Activated naive CD8-positive, alpha-beta T cell treated with anti-CD3 and anti-CD28 coated beads, Interleukin-2, amount 50 U/mL, for 24 hours (primary cell): ENCODE results near the gene PLCD3.
A peak's percentile ranks its signal among the peaks of the same experiment; 100 is the strongest.

Experiments
- ATAC-seq: fragments of 150-1000 bp; cut with Tn5 transposase; one replicate; pipeline ENCODE4 v1.10.0; 2021
- DNase-seq: peaks from one replicate; pipeline ENCODE4 v3.0.0; 2021
- H3K27ac Mint-ChIP-seq: one replicate; pipeline ENCODE4 v1.8.0; 2021; ENCODE audit warnings: mild to moderate bottlenecking, mixed read lengths
- H3K27me3 Mint-ChIP-seq: one replicate; pipeline ENCODE4 v1.8.0; 2021; ENCODE audit warnings: mixed read lengths
- H3K36me3 Mint-ChIP-seq: one replicate; pipeline ENCODE4 v1.8.0; 2021; ENCODE audit warnings: low read depth, mixed read lengths
- H3K4me1 Mint-ChIP-seq: one replicate; pipeline ENCODE4 v1.8.0; 2021; ENCODE audit warnings: mixed read lengths
- H3K4me3 Mint-ChIP-seq: one replicate; pipeline ENCODE4 v1.8.0; 2021; ENCODE audit warnings: mild to moderate bottlenecking, moderate library complexity, mixed read lengths
- H3K9me3 Mint-ChIP-seq: one replicate; pipeline ENCODE4 v1.8.0; 2021; ENCODE audit warnings: mixed read lengths

Gene PLCD3

GRCh38 chr17:45160447-45161287 lies 28.4 kb upstream of the PLCD3 start:
- DNase-seq, result peak; percentile 63
- peak; percentile 5 for ATAC-seq

GRCh38 chr17:45156242-45156641 lies 23.9 kb upstream of the PLCD3 start:
- no peaks in the 10 kb centered on the region for H3K9me3 Mint-ChIP-seq
- peaks cover 40% of the 10 kb centered on the region for H3K4me1 Mint-ChIP-seq
- H3K27ac Mint-ChIP-seq, result no peak overlapping the region
- ATAC-seq (no peak), DNase-seq (no peak)
- no peak overlapping the region for H3K4me3 Mint-ChIP-seq
- peaks cover 18% of the 10 kb centered on the region for H3K36me3 Mint-ChIP-seq
- no peaks in the 10 kb centered on the region for H3K27me3 Mint-ChIP-seq

More at GRCh38 chr17:45160447-45161287, 28.4 kb upstream of the PLCD3 start:
- H3K9me3 Mint-ChIP-seq, result no peaks in the 10 kb centered on the region
- H3K36me3 Mint-ChIP-seq, result peaks cover 18% of the 10 kb centered on the region
- H3K27ac Mint-ChIP-seq, result peak overlapping the region; percentile 96
- peaks cover 45% of the 10 kb centered on the region for H3K4me1 Mint-ChIP-seq
- H3K27me3 Mint-ChIP-seq, result no peaks in the 10 kb centered on the region
- H3K4me3 Mint-ChIP-seq, result peak overlapping the region; percentile 96

GRCh38 chr17:45155483-45155882 lies 23.2 kb upstream of the PLCD3 start:
- peaks cover 43% of the 10 kb centered on the region for H3K4me1 Mint-ChIP-seq
- H3K27me3 Mint-ChIP-seq, result no peaks in the 10 kb centered on the region
- DNase-seq, result no peak
- ATAC-seq, result no peak
- peak overlapping the region; percentile 75 for H3K27ac Mint-ChIP-seq
- H3K9me3 Mint-ChIP-seq, result no peaks in the 10 kb centered on the region
- H3K36me3 Mint-ChIP-seq, result peaks cover 22% of the 10 kb centered on the region
- no peak overlapping the region for H3K4me3 Mint-ChIP-seq

DNA sequence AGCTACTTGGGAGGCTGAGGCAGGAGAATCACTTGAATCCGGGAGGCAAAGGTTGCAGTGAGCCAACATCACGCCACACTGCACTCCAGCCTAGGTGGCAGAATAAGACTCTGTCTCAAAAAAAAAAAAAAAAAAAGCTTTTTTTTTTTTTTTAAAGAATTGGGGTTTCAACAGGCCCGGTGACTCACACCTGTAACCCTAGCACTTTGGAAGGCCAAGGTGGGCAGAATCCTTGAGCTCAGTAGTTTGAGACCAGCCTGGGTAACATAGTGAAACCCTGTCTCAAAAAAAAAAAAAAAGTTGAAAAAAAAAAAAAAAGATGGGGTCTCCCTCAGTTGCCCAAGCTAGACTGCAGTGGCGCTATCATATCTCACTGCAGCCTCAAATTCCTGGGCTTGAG lies 22.7 kb upstream of the PLCD3 start:
- Mint-ChIP-seq H3K9me3 (no peaks in the 10 kb centered on the region), H3K27me3 (no peaks in the 10 kb centered on the region), H3K36me3 (peaks cover 22% of the 10 kb centered on the region), H3K4me1 (peaks cover 43% of the 10 kb centered on the region), H3K27ac (no peak overlapping the region), H3K4me3 (no peak overlapping the region)
- ATAC-seq, result peak; percentile 50
- DNase-seq, result no peak

DNA sequence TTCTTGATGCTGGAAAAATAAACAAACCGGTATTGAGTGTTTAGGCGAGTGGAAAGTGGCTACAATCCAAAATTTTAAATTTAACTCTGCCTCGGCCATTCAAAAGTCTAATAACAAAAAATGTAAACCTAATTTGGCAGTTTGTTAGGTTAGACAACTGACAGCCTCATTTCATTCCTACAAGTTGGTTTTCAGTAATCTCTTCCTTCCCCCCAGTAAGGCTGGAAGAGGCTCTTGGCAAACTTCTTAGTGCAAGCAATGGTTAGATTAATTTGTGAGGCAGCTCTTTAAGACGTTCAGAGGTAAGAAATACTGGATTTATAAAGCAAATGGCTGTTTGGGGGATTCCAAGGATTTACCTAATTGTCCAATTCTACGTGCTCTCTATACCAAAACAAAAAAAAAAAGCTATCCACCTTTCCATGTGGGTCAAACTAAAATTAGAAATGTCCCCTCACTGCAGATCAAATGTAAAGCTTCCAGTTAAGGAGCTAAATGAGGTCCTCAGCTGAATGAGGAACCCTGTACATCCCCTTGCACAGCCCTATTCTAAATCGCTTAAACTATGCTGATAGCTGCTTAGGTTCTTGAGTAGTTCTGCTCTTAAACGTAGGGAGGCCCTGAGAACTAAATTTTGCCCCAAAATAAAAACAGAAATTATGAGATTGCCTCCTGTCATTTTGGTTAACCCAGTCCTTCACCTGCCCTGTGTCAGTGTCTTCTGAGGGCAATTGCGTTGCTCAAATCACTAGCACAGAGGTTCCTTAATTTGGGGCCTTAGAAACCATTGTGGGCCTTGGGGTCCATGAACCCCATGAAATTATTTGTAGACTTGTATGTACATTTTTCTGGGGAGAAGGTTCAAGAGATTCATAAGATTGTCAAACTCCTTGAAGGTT lies 18.8 kb upstream of the PLCD3 start:
- peak overlapping the region; percentile 62 for H3K27ac Mint-ChIP-seq
- DNase-seq (no peak), ATAC-seq (no peak)
- H3K9me3 Mint-ChIP-seq, result no peaks in the 10 kb centered on the region
- peaks cover 4% of the 10 kb centered on the region for H3K27me3 Mint-ChIP-seq
- H3K4me3 Mint-ChIP-seq, result peak overlapping the region; percentile 97
- H3K4me1 Mint-ChIP-seq, result peaks cover 43% of the 10 kb centered on the region
- peaks cover 25% of the 10 kb centered on the region for H3K36me3 Mint-ChIP-seq

DNA sequence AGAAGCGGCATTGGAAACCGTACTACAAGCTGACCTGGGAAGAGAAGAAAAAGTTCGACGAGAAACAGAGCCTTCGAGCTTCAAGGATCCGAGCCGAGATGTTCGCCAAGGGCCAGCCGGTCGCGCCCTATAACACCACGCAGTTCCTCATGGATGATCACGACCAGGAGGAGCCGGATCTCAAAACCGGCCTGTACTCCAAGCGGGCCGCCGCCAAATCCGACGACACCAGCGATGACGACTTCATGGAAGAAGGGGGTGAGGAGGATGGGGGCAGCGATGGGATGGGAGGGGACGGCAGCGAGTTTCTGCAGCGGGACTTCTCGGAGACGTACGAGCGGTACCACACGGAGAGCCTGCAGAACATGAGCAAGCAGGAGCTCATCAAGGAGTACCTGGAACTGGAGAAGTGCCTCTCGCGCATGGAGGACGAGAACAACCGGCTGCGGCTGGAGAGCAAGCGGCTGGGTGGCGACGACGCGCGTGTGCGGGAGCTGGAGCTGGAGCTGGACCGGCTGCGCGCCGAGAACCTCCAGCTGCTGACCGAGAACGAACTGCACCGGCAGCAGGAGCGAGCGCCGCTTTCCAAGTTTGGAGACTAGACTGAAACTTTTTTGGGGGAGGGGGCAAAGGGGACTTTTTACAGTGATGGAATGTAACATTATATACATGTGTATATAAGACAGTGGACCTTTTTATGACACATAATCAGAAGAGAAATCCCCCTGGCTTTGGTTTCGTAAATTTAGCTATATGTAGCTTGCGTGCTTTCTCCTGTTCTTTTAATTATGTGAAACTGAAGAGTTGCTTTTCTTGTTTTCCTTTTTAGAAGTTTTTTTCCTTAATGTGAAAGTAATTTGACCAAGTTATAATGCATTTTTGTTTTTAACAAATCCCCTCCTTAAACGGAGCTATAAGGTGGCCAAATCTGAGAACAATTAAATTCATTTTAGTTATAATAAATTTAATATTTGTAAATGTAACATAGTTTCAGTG lies 17.7 kb upstream of the PLCD3 start:
- no peak for ATAC-seq
- Mint-ChIP-seq H3K4me3 (peak overlapping the region; percentile 97), H3K4me1 (peaks cover 44% of the 10 kb centered on the region)

DNA sequence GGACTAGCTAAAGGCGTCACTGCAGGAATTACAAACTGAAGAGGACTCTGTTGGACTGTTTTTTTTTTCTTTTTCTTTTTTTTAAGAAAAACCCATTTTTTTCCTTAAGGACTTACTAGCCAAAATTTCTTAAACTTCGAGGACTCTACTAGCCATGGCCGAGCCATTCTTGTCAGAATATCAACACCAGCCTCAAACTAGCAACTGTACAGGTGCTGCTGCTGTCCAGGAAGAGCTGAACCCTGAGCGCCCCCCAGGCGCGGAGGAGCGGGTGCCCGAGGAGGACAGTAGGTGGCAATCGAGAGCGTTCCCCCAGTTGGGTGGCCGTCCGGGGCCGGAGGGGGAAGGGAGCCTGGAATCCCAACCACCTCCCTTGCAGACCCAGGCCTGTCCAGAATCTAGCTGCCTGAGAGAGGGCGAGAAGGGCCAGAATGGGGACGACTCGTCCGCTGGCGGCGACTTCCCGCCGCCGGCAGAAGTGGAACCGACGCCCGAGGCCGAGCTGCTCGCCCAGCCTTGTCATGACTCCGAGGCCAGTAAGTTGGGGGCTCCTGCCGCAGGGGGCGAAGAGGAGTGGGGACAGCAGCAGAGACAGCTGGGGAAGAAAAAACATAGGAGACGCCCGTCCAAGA lies 16.8 kb upstream of the PLCD3 start:
- peaks cover 4% of the 10 kb centered on the region for H3K27me3 Mint-ChIP-seq
- H3K4me3 Mint-ChIP-seq, result peak overlapping the region; percentile 97

More for the DNA sequence above, 17.7 kb upstream of the PLCD3 start:
- DNase-seq, result peak; percentile 51
- Mint-ChIP-seq H3K27me3 (peaks cover 4% of the 10 kb centered on the region), H3K36me3 (peaks cover 25% of the 10 kb centered on the region), H3K27ac (peak overlapping the region; percentile 100), H3K9me3 (no peaks in the 10 kb centered on the region)

DNA sequence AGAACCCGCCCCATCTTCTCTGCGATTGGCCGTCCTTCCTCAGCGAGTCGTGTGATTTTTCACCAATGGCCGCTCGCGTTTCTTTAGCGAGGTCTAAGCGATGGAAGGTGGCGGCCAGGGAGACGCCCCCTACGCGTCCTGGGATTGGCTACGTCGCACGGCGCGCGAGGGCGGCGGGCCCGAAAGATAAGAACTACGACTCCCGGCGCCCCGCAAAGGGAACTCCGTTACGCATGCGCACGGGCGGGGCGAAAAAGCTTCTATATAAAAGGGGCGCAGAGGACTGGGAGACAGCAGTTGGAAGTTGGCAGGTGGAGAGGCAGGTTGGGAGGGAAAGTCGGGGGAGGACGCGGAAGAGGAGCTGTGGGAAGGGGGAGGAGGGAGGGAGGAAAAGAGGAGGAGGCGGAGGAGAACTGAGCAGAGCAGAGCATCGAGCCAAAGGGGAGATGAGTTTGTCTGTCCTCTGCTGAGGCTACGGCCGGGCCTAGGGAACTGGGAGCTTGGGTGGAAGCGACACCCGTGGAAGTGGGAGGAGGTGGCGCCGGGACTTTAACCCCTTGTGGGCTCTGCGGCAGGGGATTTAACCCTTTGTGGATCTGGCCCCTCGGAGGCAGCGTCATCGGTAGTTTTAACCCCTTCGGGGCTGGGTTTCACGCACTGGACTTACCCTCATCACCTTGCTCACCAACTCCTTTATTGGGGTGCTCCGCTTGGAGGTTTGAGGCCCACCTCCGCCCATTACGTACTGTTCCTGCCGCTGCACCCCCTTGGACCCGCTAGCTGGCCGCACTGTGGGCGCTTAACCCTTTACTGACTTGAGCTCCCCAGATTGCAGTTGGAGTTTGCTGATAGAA lies 16.1 kb upstream of the PLCD3 start, which contains the start of gene HEXIM1:
Gene HEXIM1 (plus strand): TSS at position 293 of the 854 bp plus-strand sequence. CDS start 716 bp downstream, outside the sequence.
- peak within 1 kb of the TSS; percentile 97 for H3K4me3 Mint-ChIP-seq
- H3K4me1 Mint-ChIP-seq, result peaks cover 54% of the 10 kb centered on the region
- H3K9me3 Mint-ChIP-seq, result no peaks in the 10 kb centered on the region
- H3K27me3 Mint-ChIP-seq, result peaks cover 4% of the 10 kb centered on the region
- peaks cover 25% of the 10 kb centered on the region for H3K36me3 Mint-ChIP-seq
- DNase-seq (peak; percentile 99), ATAC-seq (peak; percentile 75)
- H3K27ac Mint-ChIP-seq, result peak within 1 kb of the TSS; percentile 100

More for the DNA sequence above, 16.8 kb upstream of the PLCD3 start:
- ATAC-seq (peak; percentile 53), DNase-seq (peak; percentile 86)
- H3K27ac Mint-ChIP-seq, result peak overlapping the region; percentile 100
- no peaks in the 10 kb centered on the region for H3K9me3 Mint-ChIP-seq
- H3K4me1 Mint-ChIP-seq, result peaks cover 47% of the 10 kb centered on the region
- peaks cover 25% of the 10 kb centered on the region for H3K36me3 Mint-ChIP-seq

- peak overlapping the region; percentile 97 for H3K4me3 Mint-ChIP-seq
- peaks cover 4% of the 10 kb centered on the region for H3K27me3 Mint-ChIP-seq
- ATAC-seq (peak; percentile 30), DNase-seq (peak; percentile 84)
- peaks cover 25% of the 10 kb centered on the region for H3K36me3 Mint-ChIP-seq
- peak overlapping the region; percentile 100 for H3K27ac Mint-ChIP-seq
- H3K4me1 Mint-ChIP-seq, result peaks cover 55% of the 10 kb centered on the region
- no peaks in the 10 kb centered on the region for H3K9me3 Mint-ChIP-seq
Measured at GRCh38 chr17:45147581-45148182, 15.4 kb upstream of the PLCD3 start.

DNA sequence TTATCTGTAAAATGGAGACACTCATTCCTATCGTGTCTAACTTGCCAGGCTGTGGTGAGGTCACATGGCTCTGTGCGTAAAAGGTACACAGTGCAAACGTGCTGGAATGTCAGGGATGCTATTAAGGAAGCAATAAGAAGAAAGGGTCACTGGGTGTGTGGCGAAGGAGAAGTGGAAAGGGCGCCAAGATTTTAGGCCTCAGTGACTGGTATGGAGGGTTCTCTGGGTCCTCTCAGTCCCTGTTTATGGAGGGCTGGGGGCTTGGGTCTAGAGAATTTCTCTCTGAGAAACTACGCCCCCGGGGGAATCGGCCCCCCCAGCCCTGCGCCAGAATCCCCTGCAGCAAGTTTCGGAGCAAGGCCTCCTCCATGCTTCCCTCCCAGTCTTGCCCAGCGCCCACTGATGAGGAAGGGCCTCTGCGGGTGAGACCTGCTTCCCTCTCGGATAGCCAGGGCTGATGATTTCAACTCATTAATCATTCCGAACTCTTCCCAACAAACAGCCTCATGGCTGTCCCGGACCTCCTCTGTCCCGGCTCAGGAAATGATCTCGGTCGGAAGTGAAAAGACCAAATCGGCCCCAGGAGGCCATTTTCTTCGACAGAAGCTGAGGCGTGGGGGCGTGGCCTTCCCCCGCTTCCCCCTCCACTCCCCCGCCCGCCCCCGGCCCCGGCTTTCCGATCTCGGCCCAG lies 14.7 kb upstream of the PLCD3 start:
- ATAC-seq, result no peak
- peaks cover 55% of the 10 kb centered on the region for H3K4me1 Mint-ChIP-seq
- no peak for DNase-seq

DNA sequence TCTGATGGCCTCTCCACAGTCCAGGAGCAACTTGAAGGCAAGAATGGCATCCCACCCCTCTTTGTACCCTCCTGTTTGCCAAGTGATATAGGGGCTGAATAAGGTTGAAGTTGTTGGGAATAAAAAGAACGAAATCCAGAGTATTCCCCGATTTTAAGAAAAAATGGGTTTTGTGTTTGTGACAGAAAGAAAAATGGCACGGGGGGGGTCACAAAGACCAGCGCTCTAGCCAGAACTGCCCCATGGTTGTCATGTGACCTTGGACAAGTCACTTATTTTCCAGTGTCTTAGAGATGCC lies 14.2 kb upstream of the PLCD3 start:
- H3K27me3 Mint-ChIP-seq, result peaks cover 4% of the 10 kb centered on the region
- H3K27ac Mint-ChIP-seq, result peak overlapping the region; percentile 100
- no peak for ATAC-seq
- DNase-seq, result no peak
- H3K36me3 Mint-ChIP-seq, result peaks cover 25% of the 10 kb centered on the region
- H3K4me1 Mint-ChIP-seq, result peaks cover 51% of the 10 kb centered on the region
- H3K9me3 Mint-ChIP-seq, result no peaks in the 10 kb centered on the region
- peak overlapping the region; percentile 97 for H3K4me3 Mint-ChIP-seq

More for the DNA sequence above, 14.7 kb upstream of the PLCD3 start:
- H3K9me3 Mint-ChIP-seq, result no peaks in the 10 kb centered on the region
- H3K4me3 Mint-ChIP-seq, result peak overlapping the region; percentile 97
- peak overlapping the region; percentile 100 for H3K27ac Mint-ChIP-seq
- peaks cover 4% of the 10 kb centered on the region for H3K27me3 Mint-ChIP-seq
- peaks cover 25% of the 10 kb centered on the region for H3K36me3 Mint-ChIP-seq

DNA sequence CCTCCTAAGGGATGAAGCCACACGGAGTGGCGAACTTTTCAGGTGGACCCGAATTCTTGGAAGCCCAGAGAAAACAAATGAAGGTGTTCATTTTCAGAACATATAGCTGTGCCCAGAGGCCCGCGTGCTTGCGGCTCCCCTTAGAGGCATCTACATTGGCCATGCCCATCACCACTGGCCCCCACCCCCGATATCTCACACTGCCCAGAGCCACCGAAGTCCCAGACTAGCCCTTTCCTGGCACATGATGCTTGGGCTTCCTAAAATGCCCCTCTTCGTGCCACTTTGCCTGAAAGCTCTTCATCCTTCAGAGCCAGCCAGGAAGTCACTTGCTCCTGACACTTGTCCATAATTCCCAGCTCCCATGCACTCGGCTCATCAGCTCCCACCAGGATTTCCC lies 13.9 kb upstream of the PLCD3 start:
- no peaks in the 10 kb centered on the region for H3K9me3 Mint-ChIP-seq
- H3K27ac Mint-ChIP-seq, result peak overlapping the region; percentile 100
- no peak for DNase-seq
- peaks cover 47% of the 10 kb centered on the region for H3K4me1 Mint-ChIP-seq
- ATAC-seq, result no peak
- H3K27me3 Mint-ChIP-seq, result peaks cover 4% of the 10 kb centered on the region
- peak overlapping the region; percentile 97 for H3K4me3 Mint-ChIP-seq
- H3K36me3 Mint-ChIP-seq, result peaks cover 24% of the 10 kb centered on the region
